Suprapubic skin (tissue), 4 donors: Measurements from ENCODE around the gene PPP1R27.

Experiments
- CTCF ChIP-seq, 2 donors: fragments of 200-600 bp in 1 of 2; fragments of 450-650 bp in 1 of 2; sonication (generic) in 1 of 2; IDR thresholded peaks; one replicate each; pipeline ENCODE4 v1.5.1; 2016 to 2019; ENCODE audit warnings: antibody characterized with exemption in 2 of 2, mild to moderate bottlenecking in 1 of 2, moderate library complexity in 1 of 2
- EP300 ChIP-seq: sonication (generic); formaldehyde crosslinking; IDR thresholded peaks from one replicate; pipeline ENCODE4 v1.6.1; 2017; ENCODE audit warnings: antibody characterized with exemption
- POLR2A ChIP-seq, 2 donors: fragments of 450-650 bp; IDR thresholded peaks; one replicate each; pipeline ENCODE4 v1.6.1; 2017; ENCODE audit warnings: antibody characterized with exemption in 2 of 2, mild to moderate bottlenecking in 2 of 2, moderate library complexity in 2 of 2
- POLR2AphosphoS5 ChIP-seq, 3 donors: sonication (generic); formaldehyde crosslinking; IDR thresholded peaks; one replicate each; pipeline ENCODE4 v1.6.1; 2017; ENCODE audit warnings: antibody characterized with exemption in 3 of 3

DNA sequence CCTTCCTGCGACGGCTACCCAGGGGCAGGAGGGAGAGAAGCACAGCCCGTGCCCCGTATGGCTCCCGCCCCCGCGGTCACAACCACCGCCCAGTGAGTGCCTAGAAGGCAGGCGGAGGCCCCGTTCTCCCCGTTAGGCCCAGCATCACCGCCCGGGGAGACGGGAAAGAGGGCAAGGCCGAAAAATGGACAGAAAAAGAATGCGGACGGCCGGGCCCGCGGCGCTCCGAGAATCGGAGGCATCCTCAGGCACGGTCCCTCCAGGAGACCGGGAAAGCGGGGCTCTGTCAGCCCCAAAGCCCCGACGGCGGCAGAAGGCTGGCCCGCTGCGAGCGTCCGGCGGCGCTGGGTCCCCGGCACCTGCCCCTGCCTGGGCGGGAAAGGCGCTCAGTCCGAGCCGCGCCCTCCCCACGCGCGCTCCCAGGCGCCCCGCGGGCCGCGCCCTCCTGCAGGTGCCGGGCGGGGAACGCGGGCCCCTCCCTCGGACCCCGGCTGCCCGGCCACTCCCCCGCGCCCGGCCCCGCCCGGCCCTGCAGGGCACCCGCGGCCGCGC lies 2.2 kb downstream of the PPP1R27 start:
- TF ChIP-seq CTCF (IDR thresholded peaks at IDR 0.05) (no peak), POLR2AphosphoS5 (IDR thresholded peaks at IDR 0.05) (no peak), POLR2A (IDR thresholded peaks at IDR 0.05) (no peak), EP300 (no peak)
